NCI-H1694 treated with DMSO at 0.1 percent for 48 hours (cell line): ENCODE data around the gene CDC34.

Source experiments
- DNase-seq: peaks from one replicate; lab custom pipeline; 2025; lab: John Stamatoyannopoulos, UW

The CDC34 gene

GRCh38 chr19:588741-589692 lies 57.5 kb downstream of the CDC34 start:
- no peak for DNase-seq

- DNase-seq, result no peak
Measured at GRCh38 chr19:589693-590395, 58.3 kb downstream of the CDC34 start, which contains the start of gene HCN2. Gene HCN2 (plus strand): TSS chr19:589881. CDS start chr19:589946, 65 bp downstream.

- DNase-seq, result no peak
Measured at GRCh38 chr19:590396-590745, 58.8 kb downstream of the CDC34 start.

GRCh38 chr19:590750-591098 lies 59.2 kb downstream of the CDC34 start:
- no peak for DNase-seq

GRCh38 chr19:591099-591958 lies 59.8 kb downstream of the CDC34 start:
- no peak for DNase-seq
